ENCODE measurements around the gene SCFD2.

SCFD2 gene

DNA sequence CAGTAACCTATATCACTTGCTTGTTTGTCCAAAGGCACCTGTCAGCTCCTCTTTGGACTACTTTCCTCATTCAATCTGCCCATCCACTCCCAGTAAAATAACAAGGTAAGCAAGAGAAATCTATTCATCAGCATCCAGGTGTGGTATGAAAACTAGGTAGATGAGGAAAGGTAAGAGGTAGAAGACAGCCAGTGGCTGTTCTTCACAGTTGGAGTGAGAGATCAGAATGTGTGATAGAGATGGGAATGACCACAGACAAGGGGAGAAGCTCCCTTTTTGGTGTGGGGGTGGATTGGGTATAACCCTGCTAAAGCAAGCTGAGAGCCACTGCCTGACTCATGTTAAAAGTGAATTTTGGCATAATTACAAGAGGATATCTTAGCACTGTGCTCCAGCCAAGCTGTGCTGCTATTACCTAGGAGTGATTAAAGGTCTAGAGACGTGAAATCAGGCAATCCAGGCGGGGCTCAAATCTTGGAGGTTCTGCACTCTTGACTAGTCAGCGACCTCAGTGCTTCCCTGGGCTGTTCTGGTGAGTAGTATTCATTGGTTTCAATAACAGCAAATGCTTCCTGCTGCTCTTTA, 531.8 kb downstream of the SCFD2 start:
- no peak for DNase-seq (ENCODE audit: low read depth in 2 of 2)

DNA sequence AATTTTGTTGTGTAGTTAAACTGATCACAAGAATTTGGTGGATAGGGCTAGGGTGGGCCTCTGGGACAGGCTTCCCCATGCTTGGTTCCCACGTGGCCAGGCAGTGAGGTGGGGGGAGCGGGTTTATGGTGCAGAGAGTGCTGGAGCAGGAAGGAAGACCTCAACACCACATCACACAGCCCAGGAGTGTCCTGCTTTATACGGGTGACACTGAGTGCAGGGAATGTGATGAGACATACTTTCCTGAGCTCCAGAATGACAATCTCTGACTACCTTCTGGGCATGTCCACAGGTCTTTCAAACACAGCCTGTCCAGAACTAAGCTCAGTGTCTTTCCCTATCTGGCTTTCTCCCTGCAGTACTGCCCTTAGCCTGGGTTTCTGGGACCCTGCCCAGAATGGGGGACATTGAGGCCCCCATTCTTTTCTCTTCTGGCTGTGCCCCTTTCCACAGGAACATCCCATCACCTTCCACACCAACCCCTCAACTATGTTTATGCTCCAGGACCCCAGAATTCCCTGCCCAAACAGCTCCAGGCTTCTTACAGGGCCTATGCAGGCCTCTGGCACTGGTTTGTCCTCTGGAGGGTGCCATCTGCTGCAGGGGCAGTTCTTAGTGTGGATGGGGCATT, 540.3 kb downstream of the SCFD2 start:
- no peak for DNase-seq (ENCODE audit: low read depth in 2 of 2)

DNA sequence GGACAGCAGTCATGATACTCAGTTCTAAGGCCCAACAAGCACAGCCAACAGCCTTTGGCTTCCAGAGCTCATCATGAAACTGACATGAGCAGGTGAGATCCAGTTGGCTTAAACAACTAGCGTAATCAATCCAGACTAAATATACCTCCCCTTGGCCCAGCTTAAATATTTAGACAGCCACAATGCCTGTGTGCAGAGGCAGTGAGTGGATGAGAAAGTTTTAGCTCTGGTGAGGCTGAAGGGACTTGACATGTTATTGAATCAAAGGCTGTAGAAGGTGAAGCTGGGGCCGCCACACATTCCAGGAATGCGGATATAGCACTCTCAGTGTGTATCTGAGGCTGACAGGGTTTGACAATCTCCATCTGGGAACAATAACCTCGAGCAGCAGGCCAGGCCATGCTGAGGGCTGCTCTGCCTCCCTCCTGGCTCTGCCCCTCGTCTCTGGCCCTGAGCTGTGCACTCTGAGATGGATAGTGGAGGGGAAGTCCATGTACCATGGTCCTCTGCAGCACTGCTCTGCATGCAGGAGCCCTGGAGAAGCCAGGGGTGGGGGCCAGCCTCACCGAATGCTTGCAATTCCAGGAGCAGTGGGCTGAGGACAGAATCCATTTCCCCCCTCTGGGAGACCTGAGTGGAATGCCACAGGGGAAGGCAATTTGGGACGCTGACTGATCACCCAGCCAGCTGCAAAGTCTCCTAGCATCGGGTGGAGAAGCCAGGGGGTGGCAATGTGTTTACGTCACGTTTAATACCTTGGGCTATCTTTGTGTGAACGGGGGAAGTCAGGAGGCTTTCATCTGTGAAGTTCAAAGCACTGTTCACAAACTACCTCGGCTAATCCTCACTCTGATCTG, 541.0 kb downstream of the SCFD2 start:
- DNase-seq (ENCODE audit: low read depth in 2 of 2): no peak

DNA sequence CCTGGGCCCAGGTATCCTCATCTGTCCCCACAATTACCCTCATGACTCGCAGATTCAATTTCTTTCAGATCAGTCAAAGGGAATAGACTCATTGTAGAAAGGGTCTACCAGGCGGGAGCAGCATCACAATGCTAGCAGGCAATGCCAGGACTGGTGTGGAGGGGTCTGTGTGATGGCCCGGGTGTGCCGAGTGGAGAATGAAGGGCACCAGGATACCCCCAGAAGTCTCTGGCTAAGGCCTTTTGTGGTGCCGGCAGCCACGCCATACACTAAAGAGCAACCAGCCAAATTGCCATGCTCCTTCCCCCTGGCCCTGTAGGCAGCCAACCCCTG, 541.6 kb downstream of the SCFD2 start:
- no peak for DNase-seq (ENCODE audit: low read depth in 2 of 2)

DNA sequence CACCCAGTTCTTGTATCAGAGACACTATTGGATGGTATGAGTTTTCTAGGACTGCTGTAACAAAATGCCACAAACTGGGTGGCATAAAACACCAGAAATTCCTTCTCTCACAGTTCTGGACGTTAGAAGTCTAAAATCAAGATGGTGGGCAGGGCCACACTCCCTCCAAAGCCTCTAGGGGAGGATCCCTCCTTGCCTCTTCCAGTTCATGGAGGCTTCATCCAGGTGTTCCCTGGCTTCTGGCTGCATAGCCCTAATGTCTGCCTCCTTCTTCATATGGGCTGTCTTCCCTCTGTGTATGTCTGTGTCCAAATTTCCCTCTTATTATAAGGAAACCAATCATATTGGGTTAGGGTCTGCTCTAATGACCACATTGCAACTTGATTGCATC, 542.2 kb downstream of the SCFD2 start:
- no peak for DNase-seq (ENCODE audit: low read depth in 2 of 2)

Data from stimulated activated CD8-positive, alpha-beta memory T cell treated with anti-CD3 and anti-CD28 coated beads, Interleukin-2, amount 100 ng/mL, for 1 hour (primary cell).